ENCODE measurements around the gene EPB41L3.
"Not testable (repeated sequence)": the region's sequence is repeated elsewhere in the genome, so short reads cannot be mapped to it uniquely, and the experiment has no call there.

The EPB41L3 gene

DNA sequence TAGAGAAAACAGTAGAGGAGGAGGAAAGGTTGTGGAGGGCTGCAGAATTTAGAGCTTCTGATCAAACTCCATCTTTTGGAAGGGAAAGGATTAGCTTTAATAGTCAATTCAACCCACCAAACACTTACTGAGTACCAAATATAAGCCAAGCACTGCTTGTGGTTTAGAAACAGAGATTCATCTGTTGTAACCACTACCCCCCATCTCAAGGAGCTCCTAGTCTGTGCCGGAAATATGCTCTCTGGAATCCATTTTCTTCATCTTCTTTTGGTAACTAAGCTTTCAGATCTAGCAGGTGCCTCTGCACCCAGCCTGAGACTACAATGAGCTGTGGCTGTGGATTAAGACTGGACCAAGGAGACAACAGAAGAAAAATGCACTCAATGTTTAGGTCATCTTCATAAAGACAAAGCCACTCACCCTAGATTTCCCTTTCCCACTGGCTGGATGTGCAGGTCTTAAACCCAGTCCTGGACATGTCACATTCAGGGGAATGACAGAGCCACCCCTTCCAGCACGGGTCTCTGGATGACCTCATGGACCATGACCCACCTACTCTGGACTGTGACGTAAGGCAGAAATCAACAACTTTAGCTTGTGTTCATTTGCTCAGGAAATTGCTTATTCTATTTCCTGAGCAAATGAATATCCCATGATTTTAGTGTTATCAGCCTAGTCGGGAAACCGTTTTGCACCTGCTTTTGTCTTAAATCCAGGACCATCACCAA is 52.9 kb downstream of the EPB41L3 start:
- DNase-seq = no peak

DNA sequence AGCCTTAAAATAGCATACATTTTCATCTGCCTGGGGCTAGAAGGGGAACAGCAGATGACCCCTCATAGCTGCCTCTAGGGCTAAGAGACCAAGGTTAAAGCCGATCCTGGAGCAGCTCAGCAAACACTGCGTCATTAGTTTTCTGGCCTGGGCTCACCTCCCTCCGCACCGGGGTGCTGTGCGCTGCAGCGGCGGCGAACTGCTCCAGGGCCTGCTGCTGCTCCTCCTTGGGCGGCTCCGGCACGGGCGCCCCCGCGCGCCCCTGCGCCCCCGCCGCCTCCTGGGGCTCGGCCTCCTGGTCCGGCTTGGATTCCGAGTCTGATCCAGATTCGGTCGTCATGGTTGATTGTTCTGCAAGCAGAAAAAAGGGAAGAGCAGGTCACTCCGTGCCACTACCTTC is 55.0 kb downstream of the EPB41L3 start:
- no peak for DNase-seq

- not testable (repeated sequence) for DNase-seq
These were observed 55.8 kb downstream of the EPB41L3 start for GRCh38 chr18:5488044-5488443.

GRCh38 chr18:5484526-5484925 is 59.3 kb downstream of the EPB41L3 start:
- no peak for DNase-seq

DNA sequence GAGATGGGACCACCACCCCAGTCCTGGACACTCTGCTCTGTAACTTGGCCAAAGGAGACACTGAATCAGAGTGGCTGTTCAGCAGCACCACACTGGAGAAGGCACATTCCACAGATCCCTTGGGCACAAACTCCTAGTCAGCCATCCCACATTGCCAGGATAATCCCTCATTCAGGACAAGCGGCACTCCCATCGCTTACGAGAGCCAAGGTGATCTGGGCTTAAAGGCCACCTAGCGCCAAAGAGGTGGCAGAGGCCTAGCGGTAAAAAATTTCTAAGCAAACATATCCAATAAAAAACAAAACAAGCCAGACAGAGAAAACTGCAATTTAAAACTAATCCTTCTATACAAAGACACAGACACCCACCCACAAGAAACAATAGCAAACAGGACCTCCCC is 62.2 kb downstream of the EPB41L3 start:
- no peak for DNase-seq

DNA sequence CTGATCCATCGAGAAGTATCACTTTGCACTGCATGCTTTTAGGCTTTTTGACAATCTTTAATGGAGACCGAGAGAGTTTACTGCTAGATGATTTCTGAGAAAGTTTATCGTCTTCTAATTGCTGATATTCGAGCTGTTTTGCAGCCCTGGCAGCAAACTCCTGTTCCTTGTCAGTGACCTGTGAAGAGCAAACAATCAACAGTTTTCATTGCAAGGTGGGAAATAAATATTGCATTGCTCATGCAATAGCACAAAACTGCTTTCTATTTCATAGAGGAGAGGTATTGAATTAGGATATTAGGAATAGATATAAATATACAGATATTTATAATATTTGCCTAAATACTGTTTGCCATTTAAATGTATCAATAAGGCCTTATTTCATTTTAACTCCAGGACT is 65.5 kb downstream of the EPB41L3 start:
- DNase-seq = no peak

GRCh38 chr18:5476961-5477800 is 66.6 kb downstream of the EPB41L3 start:
- DNase-seq = peak in 1 of 2 experiments; percentile 26

DNA sequence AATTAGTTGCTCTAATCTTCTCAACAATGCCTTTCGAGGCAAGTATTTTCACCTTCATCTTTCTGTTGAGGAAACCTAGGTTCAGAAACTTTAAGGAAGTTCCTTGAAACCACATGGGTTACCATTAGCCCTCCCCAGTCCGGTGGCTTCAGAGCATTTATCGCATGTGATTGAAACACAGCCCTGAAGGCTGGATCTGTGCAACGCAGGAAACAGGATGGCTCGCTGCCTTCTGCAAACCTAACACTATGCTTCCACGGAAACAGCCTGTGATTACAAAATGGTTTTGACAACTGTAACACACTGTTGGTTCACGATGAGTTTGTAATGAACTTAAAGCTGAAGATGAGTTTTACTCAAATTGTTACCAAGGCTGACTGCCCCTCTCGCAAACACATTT is 68.5 kb downstream of the EPB41L3 start:
- DNase-seq = no peak

- DNase-seq = no peak
These were observed 74.5 kb downstream of the EPB41L3 start for GRCh38 chr18:5469340-5469739.

GRCh38 chr18:5468394-5468793 is 75.4 kb downstream of the EPB41L3 start:
- DNase-seq = no peak

GRCh38 chr18:5467671-5468070 is 76.1 kb downstream of the EPB41L3 start:
- DNase-seq = no peak

GRCh38 chr18:5466256-5466655 is 77.5 kb downstream of the EPB41L3 start:
- no peak for DNase-seq

GRCh38 chr18:5464251-5464650 is 79.5 kb downstream of the EPB41L3 start:
- no peak for DNase-seq

- no peak for DNase-seq
These were observed 80.0 kb downstream of the EPB41L3 start for GRCh38 chr18:5463831-5464230.

DNA sequence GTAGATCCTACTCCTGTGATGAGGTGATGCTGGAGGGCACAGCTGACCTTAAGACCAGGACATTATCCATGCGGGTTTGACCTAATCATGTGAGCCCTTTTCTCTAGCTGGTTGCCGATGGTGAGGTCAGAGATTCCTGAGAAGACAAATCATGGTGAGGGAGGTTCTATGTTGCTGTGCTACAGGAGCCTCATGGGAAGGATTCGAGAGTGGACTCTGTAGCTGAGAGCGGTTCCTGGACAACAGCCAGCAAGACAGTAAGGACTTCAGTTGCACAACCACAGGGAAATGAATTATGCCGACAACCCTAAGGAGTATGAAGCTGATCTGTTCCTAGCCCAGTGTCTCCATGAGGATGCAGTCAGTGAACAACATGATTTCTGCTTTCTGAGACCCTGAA is 80.4 kb downstream of the EPB41L3 start:
- no peak for DNase-seq

- DNase-seq = no peak
These were observed 81.6 kb downstream of the EPB41L3 start for GRCh38 chr18:5462227-5462626.

GRCh38 chr18:5461041-5461440 is 82.8 kb downstream of the EPB41L3 start:
- DNase-seq = no peak

GRCh38 chr18:5457462-5457957 is 86.3 kb downstream of the EPB41L3 start:
- DNase-seq = no peak

DNA sequence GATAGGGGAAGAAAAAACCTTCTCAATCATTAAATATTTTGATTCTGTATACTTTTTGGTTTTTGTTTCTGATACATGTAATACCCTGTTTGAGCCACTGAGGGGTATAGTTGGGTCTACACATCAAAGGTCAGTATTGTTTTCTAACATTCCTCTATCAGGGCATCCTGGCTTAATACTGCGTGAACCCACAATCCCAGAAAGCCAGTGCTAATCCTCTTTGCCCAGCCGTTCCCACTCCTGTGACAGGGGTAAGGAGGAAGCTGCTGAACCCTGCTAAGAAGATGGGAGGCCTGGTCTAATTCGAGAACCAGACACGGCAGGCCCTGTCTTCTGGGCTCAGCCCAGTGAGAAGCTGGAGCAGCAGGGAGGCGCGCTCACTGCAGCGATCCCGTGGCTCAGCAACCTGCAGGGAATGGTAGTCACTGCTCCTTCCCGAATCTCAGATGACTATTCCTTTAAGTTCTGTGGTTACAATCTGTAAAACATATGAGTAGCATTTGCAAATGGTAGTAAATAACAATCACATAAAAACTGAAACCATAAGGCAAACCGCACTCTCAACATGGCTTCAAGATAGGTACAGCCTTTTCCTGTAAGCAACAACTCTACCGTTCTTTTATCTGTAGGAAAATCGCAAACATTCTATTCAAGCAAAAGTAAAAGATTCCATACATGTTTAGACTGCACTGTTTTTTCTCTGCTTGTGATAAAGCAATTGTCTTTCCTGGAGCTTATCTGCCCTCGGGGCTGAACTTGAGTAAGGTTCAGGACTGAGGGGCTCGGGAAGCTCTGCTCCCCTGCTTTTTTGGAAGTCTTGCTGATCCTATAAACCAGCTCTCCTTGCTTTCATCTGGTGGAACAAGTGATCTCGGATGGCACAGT is 87.0 kb downstream of the EPB41L3 start:
- peak in 1 of 2 experiments; percentile 9 for DNase-seq

DNA sequence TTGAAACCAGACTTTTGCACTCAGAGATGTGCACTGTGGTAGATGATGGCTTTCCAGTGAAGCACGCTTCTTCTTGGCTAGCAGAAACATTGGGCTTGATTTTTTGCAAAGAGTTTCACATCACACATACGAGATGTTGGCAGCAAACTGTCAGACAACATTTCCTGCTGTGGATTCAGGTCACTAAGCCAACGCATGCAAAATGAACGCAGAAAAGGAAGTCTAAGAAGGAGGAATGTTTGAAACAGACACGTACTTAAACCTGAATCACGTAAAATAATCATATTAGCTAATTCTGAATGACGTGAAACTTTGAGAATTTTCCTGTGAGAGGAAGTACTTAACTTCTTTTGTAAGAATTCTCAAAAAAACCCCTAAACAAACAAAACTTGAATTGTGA is 88.1 kb downstream of the EPB41L3 start:
- DNase-seq = no peak

DNA sequence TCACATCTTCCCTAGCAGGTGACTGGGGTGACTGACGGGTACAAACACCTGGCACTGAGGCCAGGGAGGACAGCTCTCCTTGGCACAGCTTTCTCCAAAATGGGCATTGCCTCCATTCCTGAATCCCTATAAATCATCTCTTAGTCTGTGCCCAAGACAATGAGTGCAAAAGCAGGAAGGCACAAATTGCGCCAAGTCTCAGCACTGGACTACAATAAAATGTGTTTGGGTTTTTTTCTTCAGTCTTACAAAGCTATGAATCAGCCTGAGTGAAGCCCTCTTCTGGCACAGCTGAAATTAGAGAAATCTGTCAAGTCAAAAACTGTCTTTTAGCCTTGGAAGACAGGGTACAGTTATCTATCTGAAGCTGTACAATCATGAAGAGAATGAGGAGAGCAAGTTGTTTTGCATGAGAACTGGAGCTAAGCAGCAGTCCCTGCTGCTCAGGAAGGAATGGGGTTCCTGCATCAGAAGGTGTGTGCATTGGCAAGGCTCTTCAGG is 90.8 kb downstream of the EPB41L3 start:
- DNase-seq = no peak

DNA sequence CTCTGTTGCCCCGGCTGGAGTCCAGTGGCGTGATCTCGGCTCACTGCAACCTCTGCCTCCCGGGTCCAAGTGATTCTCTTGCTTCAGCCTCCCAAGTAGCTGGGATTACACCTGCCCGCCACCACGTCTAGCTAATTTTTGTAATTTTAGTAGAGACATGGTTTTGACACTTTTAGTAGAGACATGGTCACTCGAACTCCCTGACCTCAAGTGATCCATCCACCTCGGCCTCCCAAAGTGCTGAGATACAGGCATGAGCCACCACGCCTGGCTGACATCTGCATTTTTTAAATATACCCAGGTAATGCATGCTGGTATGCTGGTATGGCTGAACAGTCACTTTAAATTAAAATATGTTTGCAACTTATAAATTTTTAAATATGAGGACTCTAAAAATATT is 91.9 kb downstream of the EPB41L3 start:
- no peak for DNase-seq

GRCh38 chr18:5451150-5451549 is 92.6 kb downstream of the EPB41L3 start:
- no peak for DNase-seq

Data from NCI-H526 (cell line).